ENCODE measurements around the gene CT47C1.

DNA sequence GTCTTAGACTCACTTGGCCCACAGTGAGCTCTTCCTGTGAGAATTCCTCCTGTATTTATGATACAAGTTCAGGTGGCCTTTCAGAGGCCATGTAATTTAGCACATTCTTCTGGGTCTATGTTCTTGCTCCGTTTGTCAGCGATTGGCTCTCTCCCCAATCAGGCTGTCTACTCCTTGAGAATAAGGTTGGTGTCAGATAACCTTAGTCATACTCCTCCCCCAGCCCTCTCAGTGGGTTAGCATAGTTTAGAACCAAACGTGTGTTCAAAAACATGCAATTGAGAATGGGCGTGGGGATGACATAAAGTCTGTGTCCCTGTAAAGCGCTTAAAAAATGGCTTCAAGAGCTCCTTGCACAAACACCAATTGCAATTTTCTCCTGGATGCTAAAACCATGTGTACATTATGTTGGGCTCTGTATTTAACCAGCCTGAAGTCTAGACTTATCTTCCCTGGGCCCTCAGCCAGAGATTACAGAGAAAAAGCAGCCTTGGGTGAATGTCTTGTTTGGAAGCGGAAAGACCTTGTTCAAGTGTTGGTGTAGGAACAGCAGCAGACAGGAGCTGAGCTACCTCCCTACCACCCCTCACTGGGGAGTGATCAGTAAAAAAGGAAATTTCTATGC, 9.9 kb upstream of the CT47C1 start:
- TF ChIP-seq, protein P1, sequence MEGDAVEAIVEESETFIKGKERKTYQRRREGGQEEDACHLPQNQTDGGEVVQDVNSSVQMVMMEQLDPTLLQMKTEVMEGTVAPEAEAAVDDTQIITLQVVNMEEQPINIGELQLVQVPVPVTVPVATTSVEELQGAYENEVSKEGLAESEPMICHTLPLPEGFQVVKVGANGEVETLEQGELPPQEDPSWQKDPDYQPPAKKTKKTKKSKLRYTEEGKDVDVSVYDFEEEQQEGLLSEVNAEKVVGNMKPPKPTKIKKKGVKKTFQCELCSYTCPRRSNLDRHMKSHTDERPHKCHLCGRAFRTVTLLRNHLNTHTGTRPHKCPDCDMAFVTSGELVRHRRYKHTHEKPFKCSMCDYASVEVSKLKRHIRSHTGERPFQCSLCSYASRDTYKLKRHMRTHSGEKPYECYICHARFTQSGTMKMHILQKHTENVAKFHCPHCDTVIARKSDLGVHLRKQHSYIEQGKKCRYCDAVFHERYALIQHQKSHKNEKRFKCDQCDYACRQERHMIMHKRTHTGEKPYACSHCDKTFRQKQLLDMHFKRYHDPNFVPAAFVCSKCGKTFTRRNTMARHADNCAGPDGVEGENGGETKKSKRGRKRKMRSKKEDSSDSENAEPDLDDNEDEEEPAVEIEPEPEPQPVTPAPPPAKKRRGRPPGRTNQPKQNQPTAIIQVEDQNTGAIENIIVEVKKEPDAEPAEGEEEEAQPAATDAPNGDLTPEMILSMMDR (IDR thresholded peaks at IDR 0.05), result no peak
- TF ChIP-seq POLR2A (IDR thresholded peaks at IDR 0.05), result no peak
